Retinal pigment epithelial cell (primary cell): ENCODE data around the gene PDZD2.

ENCODE experiments used
- DNase-seq: peaks from one replicate; pipeline ENCODE4 v3.0.0-alpha.2; 2010; ENCODE audit warnings: low read depth
- H3K4me3 ChIP-seq: 2 replicates; pipeline ENCODE4 v1.5.1; 2011; ENCODE audit warnings: mild to moderate bottlenecking, low read length, control low read depth, moderate library complexity
- CTCF ChIP-seq: conservative IDR thresholded peaks from 2 replicates; pipeline ENCODE4 v1.5.1; 2011; ENCODE audit warnings: low read depth, low read length, control low read depth, inconsistent platforms

PDZD2 gene

GRCh38 chr5:31944684-31945445 lies 305.9 kb downstream of the PDZD2 start:
- no peak for TF ChIP-seq CTCF

GRCh38 chr5:31948006-31948405 lies 309.1 kb downstream of the PDZD2 start:
- no peak for TF ChIP-seq CTCF
- DNase-seq = no peak

More at GRCh38 chr5:31944684-31945445, 305.9 kb downstream of the PDZD2 start:
- DNase-seq = no peak
- no peak overlapping the region for H3K4me3 ChIP-seq

GRCh38 chr5:31952067-31952466 lies 313.1 kb downstream of the PDZD2 start:
- TF ChIP-seq CTCF = no peak
- DNase-seq = no peak
- H3K4me3 ChIP-seq = no peak overlapping the region

More at GRCh38 chr5:31948006-31948405, 309.1 kb downstream of the PDZD2 start:
- no peak overlapping the region for H3K4me3 ChIP-seq

- no peak for DNase-seq
- no peak overlapping the region for H3K4me3 ChIP-seq
- TF ChIP-seq CTCF = no peak
Measured at GRCh38 chr5:31954091-31954490, 315.2 kb downstream of the PDZD2 start.

- DNase-seq = no peak
- no peak overlapping the region for H3K4me3 ChIP-seq
- no peak for TF ChIP-seq CTCF
Measured at GRCh38 chr5:31957151-31957550, 318.2 kb downstream of the PDZD2 start.

- no peak for DNase-seq
- no peak overlapping the region for H3K4me3 ChIP-seq
- no peak for TF ChIP-seq CTCF
Measured at GRCh38 chr5:31962351-31962751, 323.4 kb downstream of the PDZD2 start.

GRCh38 chr5:31962871-31963307 lies 324.0 kb downstream of the PDZD2 start:
- H3K4me3 ChIP-seq = no peak overlapping the region
- no peak for TF ChIP-seq CTCF
- DNase-seq = no peak
